Fibroblast of lung (primary cell): ENCODE data around the gene USP47.

Source experiments
- CTCF ChIP-seq, 2 donors: IDR thresholded peaks in 1 of 2; conservative IDR thresholded peaks in 1 of 2; 1 replicate in 1 of 2; 2 replicates in 1 of 2; pipeline ENCODE4 v1.5.1; 2011 to 2012; ENCODE audit warnings: low read length in 2 of 2, control low read depth in 1 of 2, inconsistent platforms in 1 of 2, low read depth in 1 of 2, mild to moderate bottlenecking in 1 of 2
- EZH2 ChIP-seq: IDR thresholded peaks from 2 replicates; pipeline ENCODE4 v1.5.1; 2012; ENCODE audit warnings: low read length, control low read depth, mild to moderate bottlenecking; ENCODE audit errors: missing control alignments

- TF ChIP-seq CTCF (conservative IDR thresholded peaks at IDR 0.05 in 1 of 2, IDR thresholded peaks at IDR 0.05 in 1 of 2; ENCODE audit: low read depth in 1 of 2, low read length in 2 of 2), result peak in 1 of 2 donors; percentile 30
- no peak for TF ChIP-seq EZH2
These were observed 53.9 kb downstream of the USP47 start for GRCh38 chr11:11895672-11896071.
